HG02981 (cell line): ENCODE results near the gene ULK4.
A peak's percentile ranks its signal among the peaks of the same experiment; 100 is the strongest.
"Not testable (repeated sequence)": the region's sequence is repeated elsewhere in the genome, so short reads cannot be mapped to it uniquely, and the experiment has no call there.

Experiments used
- ATAC-seq: cut with Tn5 transposase; IDR thresholded peaks from one replicate; pipeline ENCODE4 v1.9.1; 2021; ENCODE audit warnings: mild to moderate bottlenecking, moderate library complexity; ENCODE audit not compliant: unreplicated experiment

Gene ULK4

GRCh38 chr3:41961751-41962679, at the start of gene ULK4:
TSS of gene ULK4 (minus strand) at chr3:41962103. CDS start at chr3:41954759, 7,344 bp downstream.
- peak; percentile 92 for ATAC-seq

DNA sequence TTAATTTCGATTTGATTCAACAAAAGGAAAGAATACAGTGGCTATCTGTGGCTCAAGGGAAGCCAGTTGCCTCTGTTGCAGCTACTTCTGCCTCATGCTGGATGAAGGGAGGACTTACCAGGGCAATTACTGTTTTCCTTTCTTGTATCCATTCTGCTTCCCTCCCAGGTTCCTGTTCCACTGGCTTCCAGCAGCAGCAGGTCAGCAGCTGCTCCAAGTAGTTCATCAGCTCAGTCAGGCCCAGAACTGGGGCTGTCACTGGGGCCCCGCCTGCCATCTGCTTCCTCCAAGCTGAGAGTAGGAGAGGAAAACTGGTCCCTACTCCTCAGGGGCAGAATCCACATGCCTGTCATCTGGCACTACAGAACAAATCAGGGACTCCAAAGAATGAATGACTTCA, 48.6 kb upstream of the ULK4 start:
- ATAC-seq: no peak

- no peak for ATAC-seq
These were observed 47.6 kb upstream of the ULK4 start for GRCh38 chr3:42009456-42009855.

DNA sequence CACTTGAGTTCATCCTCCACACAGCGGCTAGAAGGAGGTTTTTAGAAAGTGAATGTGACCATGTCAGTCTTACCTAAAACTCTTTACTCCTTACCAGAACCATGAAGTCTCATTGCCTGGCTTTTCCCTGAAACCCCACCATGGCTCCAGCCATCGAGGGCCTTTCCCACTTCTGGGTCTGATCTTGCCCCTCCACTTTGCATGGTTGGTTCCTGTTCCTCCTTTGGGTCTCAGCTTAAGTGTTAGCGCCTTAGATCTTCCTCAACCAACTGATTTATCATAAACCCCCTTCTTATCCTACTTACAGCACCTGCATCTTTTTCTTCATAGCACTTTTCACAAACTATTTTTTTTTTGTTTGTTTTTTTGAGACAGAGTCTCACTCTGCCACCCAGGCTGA, 45.9 kb upstream of the ULK4 start:
- no peak for ATAC-seq

GRCh38 chr3:42005401-42005800, 43.5 kb upstream of the ULK4 start:
- ATAC-seq: no peak

DNA sequence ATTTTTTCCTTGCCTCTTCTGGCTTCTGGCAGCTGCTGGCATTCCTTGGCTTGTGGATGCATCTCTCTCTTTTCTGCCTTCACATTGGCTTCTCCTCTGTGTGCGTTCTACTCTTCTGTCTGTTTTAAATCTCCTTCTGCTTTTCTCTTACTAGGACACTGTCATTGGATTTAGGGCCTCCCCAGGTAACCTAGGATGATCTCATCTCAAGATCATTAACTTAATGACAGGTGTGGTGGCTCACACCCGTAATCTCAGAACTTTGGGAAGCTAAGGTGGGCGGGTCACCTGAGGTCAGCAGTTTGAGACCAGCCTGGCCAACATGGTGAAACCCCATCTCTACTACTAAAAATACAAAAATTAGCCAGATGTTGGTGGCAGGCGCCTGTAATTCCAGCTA, 40.9 kb upstream of the ULK4 start:
- no peak for ATAC-seq

GRCh38 chr3:42001777-42002176, 39.9 kb upstream of the ULK4 start:
- ATAC-seq: no peak

DNA sequence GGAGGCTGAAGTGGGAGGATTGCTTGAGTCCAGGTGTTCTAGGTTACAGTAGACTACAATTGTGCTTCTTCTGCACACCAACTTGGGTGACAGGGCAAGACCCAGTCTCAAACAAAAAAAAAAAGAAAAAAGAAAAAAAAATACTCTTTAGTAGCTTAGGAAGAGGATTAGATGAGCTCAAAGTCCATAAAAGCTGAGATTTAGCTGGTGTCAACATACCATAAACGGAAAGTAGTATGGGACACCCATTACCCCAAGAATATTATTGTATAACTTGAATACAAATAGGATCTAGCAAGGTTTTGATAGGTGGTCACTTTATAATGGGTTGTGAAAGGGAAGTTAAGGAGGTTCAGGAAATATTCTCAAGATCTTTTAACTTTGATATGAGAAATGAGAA, 38.0 kb upstream of the ULK4 start:
- ATAC-seq: no peak

DNA sequence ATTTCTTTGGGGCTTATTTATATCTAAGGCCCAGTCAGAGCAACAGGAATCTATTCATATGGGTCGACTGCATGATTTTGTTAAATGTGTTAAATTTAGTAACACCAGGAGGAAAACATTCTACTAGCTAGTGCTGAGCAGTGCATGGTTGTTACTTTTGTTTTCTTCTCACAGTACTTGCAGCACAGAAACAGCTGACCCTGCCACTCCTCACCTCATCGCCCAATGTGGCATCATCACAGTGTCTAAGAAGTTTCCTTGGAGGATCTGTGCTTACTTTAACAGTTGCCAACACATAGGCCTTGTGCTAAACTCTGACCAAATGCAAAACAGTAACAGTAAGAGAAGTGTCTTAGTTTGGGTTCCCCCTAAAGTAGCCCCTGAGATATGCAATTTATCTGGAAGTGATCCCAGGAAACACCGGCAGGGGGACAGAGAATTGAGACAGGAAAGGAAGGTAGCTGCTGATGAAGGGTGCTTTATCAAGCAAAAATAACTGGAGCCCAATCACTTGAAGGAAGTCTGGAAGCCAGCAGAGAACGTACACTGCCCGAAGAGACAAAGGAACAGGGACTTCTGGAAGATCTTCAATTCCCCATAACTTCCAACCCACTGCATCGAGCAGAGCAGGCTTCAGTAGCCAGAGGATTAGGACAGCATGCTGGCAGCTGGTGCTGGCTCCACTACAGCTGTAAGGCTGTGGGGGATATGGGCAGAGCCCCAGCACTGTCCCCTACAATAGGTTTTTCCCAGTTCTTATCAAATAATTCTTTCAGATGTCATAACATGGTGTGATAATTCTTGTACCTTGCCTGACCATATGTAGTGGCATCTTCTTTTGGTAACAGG, 36.0 kb upstream of the ULK4 start:
- no peak for ATAC-seq

DNA sequence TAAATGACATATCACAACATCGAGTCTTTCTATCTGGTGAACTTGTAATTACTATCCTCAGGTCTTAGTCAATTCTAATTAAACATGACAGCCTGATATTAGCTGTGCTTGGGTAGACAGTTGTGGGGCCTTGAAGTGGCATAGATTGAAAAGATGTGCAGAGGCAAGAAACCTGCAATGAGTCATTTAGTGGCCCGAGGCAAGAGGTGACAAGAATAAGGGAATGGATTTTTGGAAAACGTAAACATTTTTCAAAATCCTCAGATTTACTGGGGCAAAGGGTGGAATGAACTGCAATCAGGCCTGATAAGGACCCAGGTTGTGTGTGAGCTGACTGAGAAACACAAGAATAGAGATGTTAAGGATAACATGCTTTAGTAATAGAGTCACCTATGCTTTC, 29.5 kb upstream of the ULK4 start:
- ATAC-seq: no peak

- no peak for ATAC-seq
These were observed 27.6 kb upstream of the ULK4 start for GRCh38 chr3:41989518-41989917.

GRCh38 chr3:41987627-41988026, 25.7 kb upstream of the ULK4 start:
- no peak for ATAC-seq

- no peak for ATAC-seq
These were observed 24.7 kb upstream of the ULK4 start for GRCh38 chr3:41986561-41986960.

GRCh38 chr3:41985018-41985417, 23.1 kb upstream of the ULK4 start:
- ATAC-seq: no peak

GRCh38 chr3:41983091-41983490, 21.2 kb upstream of the ULK4 start:
- ATAC-seq: not testable (repeated sequence)

DNA sequence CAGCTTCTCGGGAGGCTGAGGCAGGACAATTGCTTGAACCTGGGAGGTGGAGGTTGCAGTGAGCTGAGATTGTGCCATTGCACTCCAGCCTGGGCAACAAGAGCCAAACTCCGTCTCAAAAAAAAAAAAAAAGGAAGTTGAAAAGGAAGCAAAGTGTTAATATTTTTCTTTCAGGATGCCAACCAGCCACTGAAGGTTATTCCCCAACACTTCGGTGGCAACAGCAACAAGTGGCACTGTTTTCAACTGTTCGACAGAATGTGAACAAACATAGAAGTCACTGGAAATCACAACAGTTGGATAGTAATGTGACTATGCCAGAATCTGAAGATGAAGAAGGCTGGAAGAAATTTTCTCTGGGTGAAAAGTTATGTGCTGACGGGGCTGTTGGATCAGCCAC, 15.5 kb upstream of the ULK4 start:
- ATAC-seq: not testable (repeated sequence)

- no peak for ATAC-seq
These were observed 13.7 kb upstream of the ULK4 start for GRCh38 chr3:41975416-41976103.

GRCh38 chr3:41974223-41974622, 12.3 kb upstream of the ULK4 start:
- no peak for ATAC-seq

DNA sequence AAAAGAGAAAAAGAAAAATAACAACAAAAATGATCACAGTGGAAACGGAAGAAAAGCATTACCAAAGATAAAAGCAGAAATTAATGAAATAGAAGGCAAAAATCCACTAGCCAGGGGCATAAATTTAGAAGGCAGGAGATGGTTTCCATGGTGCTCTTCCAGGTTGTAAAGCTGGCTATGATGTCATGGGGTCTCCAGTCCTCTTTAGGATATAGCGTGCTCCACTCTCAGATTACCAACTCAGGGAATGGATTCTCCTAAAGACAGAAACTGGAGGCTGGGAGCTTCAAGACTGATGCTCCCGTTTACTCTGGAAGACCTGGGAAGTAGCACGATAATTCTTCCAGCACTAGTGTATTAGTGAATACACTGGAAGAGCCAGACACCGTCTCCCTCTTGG, 10.9 kb upstream of the ULK4 start:
- no peak for ATAC-seq

- no peak for ATAC-seq
These were observed 4.3 kb upstream of the ULK4 start for GRCh38 chr3:41966206-41966605.

DNA sequence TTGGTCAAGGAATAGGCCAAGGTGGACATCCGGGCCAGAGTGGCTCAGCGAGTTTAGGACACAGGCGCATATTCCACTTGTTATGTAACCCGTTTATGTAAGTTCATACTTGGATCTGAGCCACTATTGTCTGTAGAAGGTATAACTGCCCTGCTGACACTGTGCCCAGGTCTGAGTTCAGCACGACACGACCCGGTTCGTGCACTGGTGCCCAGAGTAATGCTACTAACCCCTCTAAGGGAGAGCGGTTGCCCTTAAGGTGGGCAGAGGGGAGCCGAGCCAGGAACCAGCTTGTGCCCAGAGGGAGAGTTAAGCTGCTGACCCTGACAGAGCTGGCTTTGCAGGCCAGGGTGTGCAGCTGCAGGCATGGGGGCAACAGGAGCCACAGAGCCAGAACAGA, 1.9 kb upstream of the ULK4 start:
- no peak for ATAC-seq
